CD4-positive, alpha-beta memory T cell (primary cell): Measurements from ENCODE around the gene PTGDS. TPM values are rescaled to one million over a fixed set of nuclear protein-coding genes. Genes with fewer than 3 reads are reported as not detected.
A peak's percentile ranks its signal among the peaks of the same experiment; 100 is the strongest.
"Not testable (repeated sequence)": the region's sequence is repeated elsewhere in the genome, so short reads cannot be mapped to it uniquely, and the experiment has no call there.

Experiments used
- CTCF ChIA-PET: fragments of 350-600 bp; sonication (Branson Sonifier 250); formaldehyde crosslinking; loops from one replicate; lab custom pipeline; 2021; ENCODE audit warnings: inconsistent platforms; ENCODE audit not compliant: partially characterized antibody; lab: Charles Lee
- POLR2A ChIA-PET: fragments of 350-600 bp; sonication (Branson Sonifier 250); formaldehyde crosslinking; loops from one replicate; lab custom pipeline; 2021; ENCODE audit not compliant: partially characterized antibody; lab: Charles Lee
- DNase-seq, 5 donors: peaks; one replicate each; pipeline versions ENCODE4 v3.0.0 to v3.0.0-alpha.2; 2020 to 2022; ENCODE audit warnings: mixed read lengths in 1 of 5
- H3K27ac ChIP-seq: one replicate; pipeline ENCODE4 v1.7.0; 2013; ENCODE audit warnings: low read depth, low read length
- H3K27me3 ChIP-seq: 2 replicates; pipeline ENCODE4 v1.7.0; 2013; ENCODE audit warnings: mild to moderate bottlenecking, low read length, moderate library complexity; ENCODE audit not compliant: insufficient read depth
- H3K36me3 ChIP-seq: 2 replicates; pipeline ENCODE4 v1.7.0; 2013; ENCODE audit warnings: mild to moderate bottlenecking, low read length, moderate library complexity; ENCODE audit not compliant: insufficient read depth
- H3K4me1 ChIP-seq: 2 replicates; pipeline ENCODE4 v1.7.0; 2013; ENCODE audit warnings: mild to moderate bottlenecking, low read length, moderate library complexity; ENCODE audit not compliant: insufficient read depth
- H3K4me3 ChIP-seq, 2 donors: one replicate each; pipeline ENCODE4 v1.7.0; 2013; ENCODE audit warnings: low read length in 2 of 2, mild to moderate bottlenecking in 1 of 2
- H3K9me3 ChIP-seq, 2 donors: one replicate each; pipeline ENCODE4 v1.7.0; 2013; ENCODE audit warnings: low read length in 2 of 2, control low read depth in 1 of 2; ENCODE audit not compliant: control insufficient read depth in 1 of 2
- H3K27ac Mint-ChIP-seq, 7 donors: one replicate each; pipeline ENCODE4 v1.8.0; 2020 to 2021; ENCODE audit warnings: mixed read lengths in 7 of 7, mild to moderate bottlenecking in 6 of 7, inconsistent platforms in 3 of 7, moderate library complexity in 3 of 7
- H3K27me3 Mint-ChIP-seq, 2 donors: one replicate each; pipeline ENCODE4 v1.8.0; 2020 to 2021; ENCODE audit warnings: mixed read lengths in 2 of 2
- H3K36me3 Mint-ChIP-seq, 2 donors: one replicate each; pipeline ENCODE4 v1.8.0; 2020 to 2021; ENCODE audit warnings: mixed read lengths in 2 of 2, inconsistent platforms in 1 of 2, mild to moderate bottlenecking in 1 of 2
- H3K4me1 Mint-ChIP-seq, 4 donors: one replicate each; pipeline ENCODE4 v1.8.0; 2020 to 2021; ENCODE audit warnings: mixed read lengths in 4 of 4, mild to moderate bottlenecking in 1 of 4
- H3K4me3 Mint-ChIP-seq, 8 donors: one replicate each; pipeline ENCODE4 v1.8.0; 2020 to 2021; ENCODE audit warnings: mixed read lengths in 8 of 8, mild to moderate bottlenecking in 7 of 8, moderate library complexity in 6 of 8, inconsistent platforms in 3 of 8
- H3K9me3 Mint-ChIP-seq, 8 donors: one replicate each; pipeline ENCODE4 v1.8.0; 2020 to 2021; ENCODE audit warnings: mixed read lengths in 8 of 8, mild to moderate bottlenecking in 5 of 8, inconsistent platforms in 3 of 8, moderate library complexity in 1 of 8
- intact Hi-C: fragments of 100-400 bp; cut with micrococcal nuclease; formaldehyde crosslinking; loops from one replicate; pipeline ENCODE4 v1.15.1; 2023
- polyA plus RNA-seq, 2 donors: library from polyadenylated mRNA; unstranded; fragments of 300-500 nt; fragmentation: Illumina TruSeq; gene quantifications; one replicate each; pipeline ENCODE4 v1.2.3, GENCODE V29; 2021
- total RNA-seq, 2 experiments: library from RNA; stranded (reverse); gene quantifications; one replicate each; pipeline ENCODE4 v1.2.3, GENCODE V29; 2021

Gene PTGDS
- total and polyA plus RNA-seq, 4 experiments from 2014 or later = 1.7 to 5.1 (median 4.3) TPM

GRCh38 chr9:137000177-137000930, 23.1 kb downstream of the PTGDS start:
- Mint-ChIP-seq H3K9me3 (peaks cover 0 to 2% (median 0%) of the 10 kb centered on the region in 8 donors), H3K4me1 (peaks cover 13 to 50% (median 25%) of the 10 kb centered on the region in 4 donors), H3K36me3 (peaks cover 0 to 3% of the 10 kb centered on the region in 2 donors), H3K4me3 (peak overlapping the region in 7 of 8 donors; percentile 26 to 81 (median 60)), H3K27ac (peak overlapping the region; percentile 65 to 92 (median 86)), H3K27me3 (no peaks in the 10 kb centered on the region)
- intact Hi-C loops = no loop called here
- no peak overlapping the region for H3K27ac ChIP-seq
- no peaks in the 10 kb centered on the region for H3K36me3 ChIP-seq
- DNase-seq = peak in 4 of 5 donors; percentile 40 to 53 (median 44)
- H3K27me3 ChIP-seq = no peaks in the 10 kb centered on the region
- ChIA-PET CTCF (interaction anchor here (0.9 to 3.0 kb wide), 8 partner anchors 21 to 158 kb away, joined by 3 to 22 read pairs (median 4); partner anchors contain the start of genes ABCA2 and AJM1), POLR2A (interaction anchor here (0.7 to 1.9 kb wide), 11 partner anchors 9 to 311 kb away, joined by 3 to 7 read pairs (median 3); partner anchors contain the start of genes ABCA2, FUT7 and PAXX)
- H3K4me3 ChIP-seq = no peak overlapping the region
- peaks cover 45% of the 10 kb centered on the region for H3K4me1 ChIP-seq
- no peaks in the 10 kb centered on the region for H3K9me3 ChIP-seq

GRCh38 chr9:137001857-137002645, 24.7 kb downstream of the PTGDS start:
- POLR2A ChIA-PET = interaction anchor here (1.1 to 1.2 kb wide), 2 partner anchors 9 to 128 kb away, joined by 3 read pairs; partner anchors contain the start of gene PAXX
- CTCF ChIA-PET = interaction anchor here (0.6 to 3.9 kb wide), 8 partner anchors 15 to 54 kb away, joined by 3 to 18 read pairs (median 4); partner anchors contain the start of gene ABCA2
- no peak overlapping the region for H3K27ac ChIP-seq
- no peaks in the 10 kb centered on the region for H3K36me3 Mint-ChIP-seq
- H3K27me3 Mint-ChIP-seq = no peaks in the 10 kb centered on the region
- H3K36me3 ChIP-seq = no peaks in the 10 kb centered on the region
- H3K4me1 ChIP-seq = peaks cover 31% of the 10 kb centered on the region
- no peaks in the 10 kb centered on the region for H3K27me3 ChIP-seq
- peaks cover 0 to 2% (median 0%) of the 10 kb centered on the region in 8 donors for H3K9me3 Mint-ChIP-seq
- H3K4me1 Mint-ChIP-seq = peaks cover 13 to 38% (median 19%) of the 10 kb centered on the region in 4 donors
- H3K4me3 Mint-ChIP-seq = no peak overlapping the region
- intact Hi-C loops = no loop called here
- no peak overlapping the region for H3K27ac Mint-ChIP-seq
- DNase-seq = no peak
- H3K4me3 ChIP-seq = no peak overlapping the region
- H3K9me3 ChIP-seq = no peaks in the 10 kb centered on the region

DNA sequence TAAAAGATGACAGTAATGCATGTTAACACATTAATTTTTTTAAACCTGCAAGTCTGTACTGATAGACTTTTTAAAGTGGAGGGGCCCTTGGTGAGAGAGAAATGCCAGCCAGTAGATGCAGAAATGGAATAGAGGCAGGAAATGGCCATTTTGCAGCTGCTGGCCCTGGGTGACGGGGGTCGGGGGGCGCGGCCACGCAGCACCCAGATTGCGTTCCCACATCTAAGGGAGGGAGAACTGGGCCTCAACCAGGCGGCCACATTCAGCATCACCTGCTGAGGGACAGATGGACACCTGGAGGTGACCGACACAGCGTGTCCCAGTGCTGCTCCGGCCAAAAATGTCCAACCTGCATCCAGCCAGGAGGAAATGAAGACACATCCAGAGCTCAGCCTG, 25.3 kb downstream of the PTGDS start:
- H3K9me3 Mint-ChIP-seq = peaks cover 0 to 2% (median 0%) of the 10 kb centered on the region in 8 donors
- no peak overlapping the region for H3K4me3 Mint-ChIP-seq
- no peaks in the 10 kb centered on the region for H3K9me3 ChIP-seq
- H3K4me1 Mint-ChIP-seq = peaks cover 11 to 34% (median 15%) of the 10 kb centered on the region in 4 donors
- no peaks in the 10 kb centered on the region for H3K27me3 Mint-ChIP-seq
- no peak overlapping the region for H3K27ac Mint-ChIP-seq
- no peak overlapping the region for H3K4me3 ChIP-seq
- peaks cover 25% of the 10 kb centered on the region for H3K4me1 ChIP-seq
- intact Hi-C loops = no loop called here
- H3K36me3 ChIP-seq = no peaks in the 10 kb centered on the region
- no peak overlapping the region for H3K27ac ChIP-seq
- no peak for DNase-seq
- H3K27me3 ChIP-seq = no peaks in the 10 kb centered on the region
- no peaks in the 10 kb centered on the region for H3K36me3 Mint-ChIP-seq
- ChIA-PET CTCF (interaction anchor here (0.6 to 3.9 kb wide), 5 partner anchors 27 to 69 kb away, joined by 3 to 18 read pairs (median 3); no protein-coding TSS in a partner anchor), POLR2A (interaction anchor here (1.2 kb wide), 1 partner anchor 10 kb away, joined by 3 read pairs; the partner anchor contains the start of gene PAXX)

- peaks cover 5 to 21% (median 6%) of the 10 kb centered on the region in 4 donors for H3K4me1 Mint-ChIP-seq
- H3K36me3 Mint-ChIP-seq, H3K36me3 ChIP-seq, H3K9me3 ChIP-seq, H3K9me3 Mint-ChIP-seq, H3K4me3 ChIP-seq, H3K4me3 Mint-ChIP-seq, H3K27me3 ChIP-seq, DNase-seq, H3K27ac ChIP-seq, H3K27me3 Mint-ChIP-seq, intact Hi-C loops, H3K27ac Mint-ChIP-seq: not testable (repeated sequence)
- peaks cover 12% of the 10 kb centered on the region for H3K4me1 ChIP-seq
- CTCF ChIA-PET = interaction anchor here (0.7 to 3.9 kb wide), 3 partner anchors 15 to 31 kb away, joined by 3 to 18 read pairs (median 4); no protein-coding TSS in a partner anchor
- POLR2A ChIA-PET = interaction anchor here (1.3 kb wide), 1 partner anchor 8 kb away, joined by 3 read pairs; the partner anchor contains the start of gene CLIC3
Measured at GRCh38 chr9:137004285-137004684, 27.0 kb downstream of the PTGDS start.

DNA sequence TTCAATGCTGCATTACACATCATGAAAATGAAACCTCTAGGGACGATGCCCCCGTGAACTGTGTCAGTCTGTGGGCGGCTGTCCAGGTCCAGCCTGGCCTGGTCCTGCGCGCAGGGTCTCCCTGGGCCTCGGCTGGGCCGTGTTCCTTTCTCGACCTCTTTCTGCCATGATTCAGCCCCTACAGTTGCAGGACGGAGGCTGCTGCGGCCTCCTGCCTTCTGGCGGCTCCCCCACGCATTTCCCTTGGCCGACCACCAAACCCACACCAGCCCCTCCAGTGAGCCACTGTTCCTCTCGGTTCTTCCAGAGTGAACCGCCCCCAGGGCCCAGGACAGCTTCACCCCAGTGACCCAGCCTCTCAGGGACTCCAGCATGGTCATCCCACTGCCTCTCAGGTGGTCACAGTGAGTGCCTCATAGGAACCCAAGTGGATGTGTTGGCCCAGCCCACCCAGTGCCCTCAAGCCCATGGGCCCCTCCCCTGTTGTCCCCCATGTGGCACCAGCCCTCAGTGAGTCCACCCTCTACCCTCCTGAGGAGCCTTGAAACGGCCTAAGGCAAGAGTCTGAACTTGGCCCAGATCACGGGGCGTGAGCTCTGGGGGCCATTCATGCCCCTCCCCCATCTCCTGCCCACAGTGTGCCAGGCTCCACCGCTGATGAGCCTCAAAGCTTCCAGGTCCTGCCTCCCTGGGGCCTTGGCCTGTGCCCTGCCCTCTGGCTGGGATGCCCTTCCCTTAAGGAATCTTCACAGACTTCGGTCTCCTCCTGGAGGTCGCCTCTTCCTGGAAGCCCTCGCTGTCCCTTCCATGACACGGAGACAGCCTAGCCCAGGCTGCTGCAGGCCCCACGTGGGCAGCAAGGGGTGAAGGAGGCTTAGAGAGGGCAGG, 29.1 kb downstream of the PTGDS start:
- POLR2A ChIA-PET = interaction anchor here (1.2 to 1.4 kb wide), 3 partner anchors 21 to 28 kb away, joined by 3 to 4 read pairs (median 3); no protein-coding TSS in a partner anchor
- H3K36me3 Mint-ChIP-seq = peaks cover 0 to under 1% of the 10 kb centered on the region in 2 donors
- peaks cover 0 to 5% (median 0%) of the 10 kb centered on the region in 4 donors for H3K4me1 Mint-ChIP-seq
- Histone ChIP-seq H3K4me3 (no peak overlapping the region), H3K27me3 (no peaks in the 10 kb centered on the region), H3K27ac (no peak overlapping the region), H3K9me3 (no peaks in the 10 kb centered on the region), H3K4me1 (no peaks in the 10 kb centered on the region), H3K36me3 (no peaks in the 10 kb centered on the region)
- H3K4me3 Mint-ChIP-seq = no peak overlapping the region
- H3K27me3 Mint-ChIP-seq = no peaks in the 10 kb centered on the region
- H3K9me3 Mint-ChIP-seq = peaks cover 0 to 2% (median 0%) of the 10 kb centered on the region in 8 donors
- intact Hi-C loops = no loop called here
- CTCF ChIA-PET = interaction anchor here (1.1 to 1.4 kb wide), 3 partner anchors 15 to 29 kb away, joined by 3 read pairs; no protein-coding TSS in a partner anchor
- no peak for DNase-seq
- H3K27ac Mint-ChIP-seq = peak overlapping the region in 2 of 7 donors; percentile 42 to 79

DNA sequence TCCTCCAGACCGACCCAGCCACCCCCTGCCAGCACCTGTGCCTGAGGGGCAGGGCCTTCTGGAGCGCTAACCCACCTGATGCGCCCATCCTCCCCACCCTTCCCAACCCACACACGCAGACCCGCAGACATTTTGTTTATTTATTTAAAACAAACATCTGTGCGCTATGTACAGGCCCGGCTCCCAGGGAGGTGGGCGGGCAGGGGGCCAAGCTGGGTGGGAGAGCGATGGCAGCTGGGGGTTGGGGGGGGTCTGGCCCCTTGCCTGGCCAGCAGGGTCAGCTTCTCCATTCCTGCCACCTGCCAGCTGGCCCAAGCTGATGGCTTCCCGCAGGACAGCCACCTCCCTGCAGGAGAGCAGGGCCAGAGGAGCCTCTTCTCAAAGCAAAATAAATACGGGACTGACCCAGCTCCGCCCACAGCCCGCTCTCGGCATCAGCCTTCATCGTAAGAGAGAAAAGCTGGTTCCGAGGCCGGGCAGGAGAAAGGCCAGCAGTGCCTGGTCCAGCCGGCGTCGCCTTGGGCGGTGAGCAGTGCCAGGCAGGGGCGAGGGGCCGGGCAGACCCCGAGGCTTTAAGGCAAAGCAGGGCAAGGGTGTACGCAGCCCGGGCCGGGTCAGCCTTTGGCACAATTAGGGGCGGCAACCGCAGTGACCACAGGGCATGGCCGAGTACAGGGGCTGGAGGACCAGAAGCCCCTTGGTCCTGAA, 30.0 kb downstream of the PTGDS start:
- Histone ChIP-seq H3K9me3 (no peaks in the 10 kb centered on the region), H3K4me1 (no peaks in the 10 kb centered on the region), H3K27ac (no peak overlapping the region), H3K27me3 (no peaks in the 10 kb centered on the region), H3K36me3 (no peaks in the 10 kb centered on the region), H3K4me3 (no peak overlapping the region)
- Mint-ChIP-seq H3K4me3 (no peak overlapping the region), H3K27me3 (no peaks in the 10 kb centered on the region), H3K4me1 (peaks cover 0 to 5% (median 0%) of the 10 kb centered on the region in 4 donors), H3K27ac (no peak overlapping the region), H3K9me3 (peaks cover 0 to 2% (median 0%) of the 10 kb centered on the region in 8 donors), H3K36me3 (peaks cover 0 to 3% of the 10 kb centered on the region in 2 donors)
- intact Hi-C loops = no loop called here
- no peak for DNase-seq
- ChIA-PET POLR2A (interaction anchor here (1.4 to 1.5 kb wide), 2 partner anchors 20 to 28 kb away, joined by 3 to 4 read pairs; no protein-coding TSS in a partner anchor), CTCF (interaction anchor here (1.1 to 1.4 kb wide), 2 partner anchors 14 to 28 kb away, joined by 3 read pairs; no protein-coding TSS in a partner anchor)
